ENCODE data around the gene MTCL1.

- TF ChIP-seq SIN3A (IDR thresholded peaks at IDR 0.05; ENCODE audit: low read depth, low read length) (no peak), ZNF687 (IDR thresholded peaks at IDR 0.05) (no peak), TCF3 (IDR thresholded peaks at IDR 0.05; ENCODE audit: borderline replicate concordance, insufficient read depth, low read depth, low read length) (no peak), SPI1 (IDR thresholded peaks at IDR 0.05; ENCODE audit: borderline replicate concordance, insufficient read depth, low read depth, low read length) (no peak), CTCF (IDR thresholded peaks at IDR 0.05 in 2 of 3, conservative IDR thresholded peaks at IDR 0.05 in 1 of 3; ENCODE audit: control insufficient read depth in 2 of 3, extremely low read depth in 1 of 3, insufficient read depth in 1 of 3, low read depth in 3 of 3, low read length in 3 of 3) (no peak), MYC (IDR thresholded peaks at IDR 0.05; ENCODE audit: insufficient read depth, insufficient read length, insufficient replicate concordance, low read length, severe bottlenecking) (no peak), CBFB (IDR thresholded peaks at IDR 0.05; ENCODE audit: low read depth) (no peak), MAX (IDR thresholded peaks at IDR 0.05; ENCODE audit: low read depth, low read length) (no peak), ZBED1 (IDR thresholded peaks at IDR 0.05; ENCODE audit: borderline replicate concordance) (no peak), ZNF592 (IDR thresholded peaks at IDR 0.05) (no peak), BCL11A (IDR thresholded peaks at IDR 0.05; ENCODE audit: low read depth, low read length) (no peak), NFYB (IDR thresholded peaks at IDR 0.05; ENCODE audit: insufficient read depth, low read depth, low read length) (no peak), RB1 (IDR thresholded peaks at IDR 0.05; ENCODE audit: borderline replicate concordance) (no peak)
Measured at GRCh38 chr18:8773980-8774379, 68.6 kb downstream of the MTCL1 start.

Measured in GM12878 (cell line).